Tibial nerve (tissue), 4 donors: ENCODE results near the gene HTRA3.

Experiments
- CTCF ChIP-seq, 5 experiments: fragments of 200-600 bp in 3 of 5; fragments of 450-650 bp in 2 of 5; sonication (generic) in 3 of 5; IDR thresholded peaks; one replicate each; pipeline ENCODE4 v1.5.1; 2016 to 2019; ENCODE audit warnings: antibody characterized with exemption in 5 of 5, mild to moderate bottlenecking in 3 of 5, moderate library complexity in 2 of 5
- EP300 ChIP-seq, 2 donors: sonication (generic); formaldehyde crosslinking; IDR thresholded peaks; one replicate each; pipeline ENCODE4 v1.6.1; 2017; ENCODE audit warnings: antibody characterized with exemption in 2 of 2, mild to moderate bottlenecking in 1 of 2
- POLR2A ChIP-seq, 2 donors: fragments of 450-650 bp; IDR thresholded peaks; one replicate each; pipeline ENCODE4 v1.6.1; 2017; ENCODE audit warnings: antibody characterized with exemption in 2 of 2, mild to moderate bottlenecking in 2 of 2, moderate library complexity in 2 of 2

- TF ChIP-seq CTCF (IDR thresholded peaks at IDR 0.05) (no peak), EP300 (IDR thresholded peaks at IDR 0.05) (no peak), POLR2A (IDR thresholded peaks at IDR 0.05) (no peak)
Observed at GRCh38 chr4:8326206-8326605, 56.7 kb downstream of the HTRA3 start.
